ENCODE measurements around the gene AKAP3. TPM values are rescaled to one million over a fixed set of nuclear protein-coding genes. Genes with fewer than 3 reads are reported as not detected.

Gene AKAP3
- 0.49 TPM for polyA plus RNA-seq (2013, experiment 1 of 2; ENCODE audit: insufficient read length)
- 0.55 TPM for polyA plus RNA-seq (2013, experiment 2 of 2; ENCODE audit: insufficient read length)

DNA sequence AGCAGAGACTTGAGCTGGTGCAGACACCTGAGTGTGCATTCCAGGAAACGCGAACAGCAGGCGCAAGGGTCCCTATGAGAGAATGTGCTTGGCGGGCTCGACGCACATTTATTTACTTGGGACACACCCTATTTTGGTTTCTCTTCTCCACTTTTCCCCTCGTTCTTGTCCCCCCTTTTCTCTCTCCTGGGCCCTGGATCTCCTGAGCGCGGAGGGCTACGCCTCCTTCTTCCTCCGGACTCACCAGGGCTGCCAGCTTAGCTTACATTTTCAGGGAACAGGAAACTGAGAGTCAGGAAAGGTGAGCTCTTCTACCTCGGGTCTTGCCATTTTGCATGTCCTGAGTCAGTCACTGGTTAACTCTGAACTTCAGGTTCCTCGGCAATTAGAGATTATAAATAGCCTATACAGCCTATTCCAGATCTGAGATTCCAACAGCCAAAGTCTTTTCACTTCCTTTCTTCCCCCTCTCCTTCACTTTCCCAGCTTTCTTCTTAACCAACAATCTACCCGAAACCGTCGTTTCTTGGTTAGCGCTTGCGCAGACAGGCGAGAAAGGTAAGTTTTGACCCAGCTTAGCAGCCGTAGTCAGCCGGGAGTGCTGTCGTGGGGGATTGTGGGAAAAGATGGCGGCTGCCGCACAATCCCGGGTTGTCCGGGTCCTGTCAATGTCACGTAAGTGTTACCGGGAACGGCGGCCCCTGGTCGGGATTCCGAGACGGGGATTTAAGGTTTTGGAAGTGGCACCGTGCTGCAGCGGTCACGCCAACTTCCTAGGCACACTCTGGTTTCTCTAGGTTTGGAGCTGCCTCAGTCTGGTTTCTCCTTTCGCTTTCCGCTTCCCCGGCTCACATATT lies at the start of gene AKAP3, which contains the start of gene NDUFA9:
AKAP3 (minus strand) TSS at position 551 of the 857 bp plus-strand sequence. CDS start 10,855 bp downstream, outside the sequence.
NDUFA9 (plus strand) TSS at position 614 of the 857 bp plus-strand sequence; CDS start at position 627, 13 bp downstream.
- peak; percentile 87 for DNase-seq

DNA sequence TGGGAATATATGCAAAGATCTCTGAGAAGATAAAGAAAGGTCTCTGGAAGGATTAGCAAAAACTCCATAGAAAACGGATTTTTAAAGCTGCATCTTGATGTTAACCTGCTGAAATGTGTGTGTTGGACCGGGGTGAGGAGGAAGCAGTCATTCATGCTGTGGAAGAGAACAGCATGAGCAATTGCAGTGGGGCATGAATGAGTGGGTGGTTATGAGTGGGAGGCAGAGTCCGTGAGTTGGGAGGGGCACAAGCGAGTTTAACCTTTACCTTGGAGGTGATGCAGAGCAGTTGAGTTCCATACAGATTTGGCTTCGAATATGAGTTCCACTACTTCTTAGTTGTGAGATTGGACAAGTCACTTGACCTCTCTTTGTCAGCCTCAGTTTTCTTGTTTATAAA lies 41.9 kb upstream of the AKAP3 start:
- no peak for DNase-seq

- DNase-seq, result no peak
These were observed 36.5 kb upstream of the AKAP3 start for GRCh38 chr12:4685317-4685716.

DNA sequence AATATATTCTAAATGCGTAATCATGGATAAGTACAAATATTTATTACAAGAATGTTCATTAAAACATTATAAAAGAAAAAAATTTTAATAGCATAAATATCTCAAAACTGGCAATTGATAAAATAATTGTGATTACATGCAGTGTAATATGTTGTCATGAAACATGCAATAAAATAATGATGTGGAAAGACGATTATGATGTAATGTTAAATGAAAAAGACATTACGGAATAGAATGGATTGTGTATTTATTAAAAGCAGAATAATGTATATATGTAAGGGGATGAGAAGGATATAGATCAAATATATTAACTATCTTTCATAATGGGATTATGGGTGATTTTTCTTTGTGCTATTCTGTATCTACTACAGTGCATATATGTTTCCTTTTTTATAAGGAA lies 32.9 kb upstream of the AKAP3 start:
- no peak for DNase-seq

DNA sequence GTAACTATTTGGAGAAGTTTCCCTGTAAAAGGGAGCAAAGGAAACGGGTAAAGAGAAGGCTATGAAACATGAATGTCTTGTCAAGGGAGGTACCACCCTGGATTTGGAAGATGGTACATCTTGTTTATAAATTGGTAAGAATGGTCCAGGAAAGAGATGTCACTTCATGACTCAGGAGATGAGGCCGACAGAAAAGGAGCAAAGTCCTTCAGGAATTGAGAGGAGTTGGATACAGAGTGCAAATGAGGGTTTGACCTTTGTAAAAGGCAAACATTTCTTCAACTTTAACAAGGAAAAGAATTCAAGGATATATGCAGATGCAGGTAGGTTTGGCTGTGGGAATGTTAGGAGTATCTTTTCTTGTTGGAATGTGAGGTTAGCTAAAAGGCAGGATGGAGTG lies 30.9 kb upstream of the AKAP3 start:
- DNase-seq, result no peak

DNA sequence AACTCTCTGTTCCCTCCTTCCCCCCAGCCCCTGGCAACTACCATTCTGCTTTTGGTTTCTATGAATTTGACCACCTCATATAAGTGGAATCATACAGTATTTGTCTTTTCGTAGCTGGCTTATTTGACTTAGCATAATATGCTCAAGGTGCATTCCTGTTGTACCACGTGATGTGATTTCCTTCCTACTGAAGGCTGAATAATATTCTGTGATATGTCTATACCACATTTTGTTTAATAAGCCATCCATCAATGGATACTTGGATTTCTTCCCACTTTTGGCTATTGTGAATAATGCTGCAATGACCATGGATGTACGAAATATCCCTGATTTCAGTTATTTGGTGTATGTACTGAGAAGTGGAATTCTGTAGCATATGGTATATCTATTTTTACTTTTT lies 16.4 kb upstream of the AKAP3 start:
- DNase-seq, result no peak

DNA sequence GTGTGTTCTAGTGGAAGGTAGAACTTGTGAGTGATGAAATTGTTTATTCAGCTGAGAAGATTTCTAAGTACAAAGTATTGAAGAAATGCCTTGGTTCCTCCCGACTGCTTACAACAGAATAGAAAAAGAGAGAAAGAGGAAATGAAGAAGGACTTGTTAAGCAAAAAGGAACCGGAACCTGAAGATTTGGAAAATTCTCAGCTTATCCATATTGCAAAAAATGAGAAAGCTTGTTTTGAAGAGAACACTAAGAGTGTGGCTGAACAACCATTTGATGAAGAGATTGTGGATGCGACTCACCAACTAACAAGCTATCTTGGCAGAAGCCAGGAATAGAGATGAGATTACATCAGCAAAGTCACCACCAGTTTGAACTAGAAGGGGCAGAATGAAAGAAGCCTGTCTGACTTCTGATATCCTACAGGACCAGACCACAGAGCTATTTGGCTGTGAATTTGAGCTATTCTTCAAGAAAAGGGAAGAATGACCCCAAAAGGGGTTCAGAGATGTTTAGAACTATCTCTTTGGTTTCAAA lies 15.2 kb upstream of the AKAP3 start:
- peak; percentile 90 for DNase-seq

GRCh38 chr12:4653691-4654090 lies 4.8 kb upstream of the AKAP3 start:
- no peak for DNase-seq

DNA sequence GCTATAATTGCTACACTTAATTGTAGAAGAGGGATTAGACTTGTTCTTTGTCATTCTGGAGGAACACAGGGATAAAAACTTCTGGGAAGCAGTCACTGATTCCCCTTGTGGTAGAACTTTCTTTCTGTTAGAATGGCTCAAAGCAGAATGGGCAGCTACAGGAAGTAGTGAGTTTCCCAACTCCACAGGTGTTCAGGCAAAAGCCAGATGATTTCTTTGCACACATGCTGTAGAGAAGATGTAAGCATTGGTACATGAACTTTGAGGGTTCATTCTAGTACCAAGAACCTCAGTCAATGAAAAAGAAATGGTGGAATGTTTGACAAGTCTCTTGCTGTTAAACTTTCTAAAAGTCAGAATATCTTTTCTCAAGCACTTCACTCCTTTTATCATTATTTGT lies 4.4 kb upstream of the AKAP3 start:
- DNase-seq, result no peak

GRCh38 chr12:4649358-4649661 lies 459 bp upstream of the AKAP3 start:
- DNase-seq, result no peak

GRCh38 chr12:4648104-4648500 lies 749 bp downstream of the AKAP3 start:
- DNase-seq, result peak; percentile 1

DNA sequence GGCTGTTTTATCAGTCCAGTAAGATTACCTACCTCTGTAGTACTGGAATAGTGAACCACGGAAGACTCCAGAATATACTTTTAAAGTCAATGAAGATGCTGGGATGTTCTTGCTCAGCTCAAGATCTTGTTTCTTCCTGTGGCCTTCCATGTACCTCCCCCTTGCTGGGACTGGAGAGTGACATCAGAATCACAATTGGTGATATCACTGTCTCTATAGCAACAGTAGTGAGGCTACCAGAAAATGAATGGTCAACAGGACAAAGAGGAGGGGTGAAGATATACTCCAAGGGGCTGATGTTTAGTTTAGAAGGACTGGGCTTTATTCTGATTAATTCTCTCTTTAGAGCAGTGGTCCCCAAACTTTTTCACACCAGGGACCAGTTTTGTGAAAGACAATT lies 3.8 kb downstream of the AKAP3 start:
- no peak for DNase-seq

DNA sequence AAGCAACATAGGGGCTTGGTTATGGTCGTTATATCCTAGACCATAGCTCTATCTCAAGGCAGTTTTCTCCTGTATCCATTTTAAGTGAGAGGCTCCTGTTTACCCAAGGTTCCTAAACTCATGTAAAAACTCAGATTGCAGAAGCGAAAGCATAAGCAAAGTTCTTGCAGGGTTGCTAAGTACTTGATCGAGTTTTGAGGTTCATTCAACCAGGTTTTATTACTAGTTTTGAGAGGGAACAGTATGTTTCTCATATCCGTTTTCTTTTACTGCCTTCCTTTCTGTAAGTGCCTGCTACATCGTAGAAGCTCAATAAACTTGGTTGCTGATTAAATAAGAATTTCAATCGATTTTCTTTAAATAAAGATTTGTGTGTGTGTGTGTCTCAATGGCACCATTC lies 5.1 kb downstream of the AKAP3 start:
- DNase-seq, result no peak

GRCh38 chr12:4630262-4630661 lies 18.6 kb downstream of the AKAP3 start:
- no peak for DNase-seq

- no peak for DNase-seq
These were observed 20.4 kb downstream of the AKAP3 start for GRCh38 chr12:4628406-4628805.

GRCh38 chr12:4626543-4626942 lies 22.3 kb downstream of the AKAP3 start:
- no peak for DNase-seq

DNA sequence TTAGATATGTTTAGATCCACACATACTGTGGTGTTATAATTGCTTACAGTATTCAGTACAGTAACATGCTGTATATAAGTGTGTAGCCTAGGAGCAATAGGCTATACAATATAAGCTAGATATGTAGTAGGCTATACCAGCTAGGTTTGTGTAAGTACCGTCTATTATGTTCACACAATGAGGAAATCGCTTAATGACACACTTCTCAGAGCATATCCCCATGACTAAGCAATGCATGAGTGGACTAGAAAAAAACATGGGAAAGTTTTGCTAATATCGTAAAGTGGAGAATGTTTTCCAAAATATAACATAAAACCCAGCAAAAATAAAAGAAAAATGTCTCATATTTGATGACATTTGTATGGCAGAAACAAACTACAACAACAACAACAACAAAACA lies 27.3 kb downstream of the AKAP3 start:
- no peak for DNase-seq

DNA sequence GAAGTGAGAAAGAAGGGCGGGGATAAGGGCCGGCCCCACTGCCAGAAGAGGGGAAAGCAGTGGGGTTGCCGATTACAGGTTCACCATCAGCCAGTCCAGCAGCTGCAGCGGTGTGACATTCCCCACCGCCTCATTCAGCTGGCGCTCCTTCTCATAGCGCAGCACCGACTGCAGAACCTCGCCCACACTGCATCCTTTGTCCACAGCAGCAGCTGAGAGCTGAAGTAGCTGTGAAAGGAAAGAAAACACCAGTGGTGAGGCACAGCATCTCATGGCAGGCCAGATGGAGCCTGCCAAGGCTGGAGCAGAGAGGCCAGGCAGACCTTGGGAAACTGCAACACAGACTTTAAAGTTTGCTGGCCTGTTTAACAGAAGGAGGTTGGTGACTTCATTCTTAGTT lies 33.2 kb downstream of the AKAP3 start:
- DNase-seq, result no peak

GRCh38 chr12:4610481-4610880 lies 38.4 kb downstream of the AKAP3 start:
- DNase-seq, result no peak

- DNase-seq, result no peak
These were observed 39.8 kb downstream of the AKAP3 start for GRCh38 chr12:4609071-4609470.

- DNase-seq, result no peak
These were observed 41.8 kb downstream of the AKAP3 start for GRCh38 chr12:4607056-4607455.

DNA sequence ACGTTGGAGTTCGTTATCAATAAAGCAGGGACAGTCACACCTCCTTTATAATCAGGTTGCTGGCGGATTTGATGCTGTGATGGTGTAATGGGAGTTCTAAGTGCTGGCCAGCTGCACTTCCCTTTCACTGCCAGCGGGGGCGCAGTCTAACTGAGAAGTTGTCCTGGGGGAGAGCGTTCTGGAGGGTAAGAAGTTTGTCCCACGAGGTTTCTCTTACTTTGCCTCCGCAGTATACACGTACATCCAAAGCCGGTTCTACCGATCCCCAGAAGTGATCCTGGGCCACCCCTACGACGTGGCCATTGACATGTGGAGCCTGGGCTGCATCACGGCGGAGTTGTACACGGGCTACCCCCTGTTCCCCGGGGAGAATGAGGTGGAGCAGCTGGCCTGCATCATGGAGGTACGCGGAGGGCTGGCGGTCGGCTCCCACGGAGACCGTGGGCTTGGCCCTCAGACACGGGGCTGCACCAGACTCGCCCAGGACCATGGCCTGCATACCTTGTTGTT lies 44.1 kb downstream of the AKAP3 start:
- peak; percentile 88 for DNase-seq

GRCh38 chr12:4603946-4604345 lies 44.9 kb downstream of the AKAP3 start:
- DNase-seq, result no peak

DNA sequence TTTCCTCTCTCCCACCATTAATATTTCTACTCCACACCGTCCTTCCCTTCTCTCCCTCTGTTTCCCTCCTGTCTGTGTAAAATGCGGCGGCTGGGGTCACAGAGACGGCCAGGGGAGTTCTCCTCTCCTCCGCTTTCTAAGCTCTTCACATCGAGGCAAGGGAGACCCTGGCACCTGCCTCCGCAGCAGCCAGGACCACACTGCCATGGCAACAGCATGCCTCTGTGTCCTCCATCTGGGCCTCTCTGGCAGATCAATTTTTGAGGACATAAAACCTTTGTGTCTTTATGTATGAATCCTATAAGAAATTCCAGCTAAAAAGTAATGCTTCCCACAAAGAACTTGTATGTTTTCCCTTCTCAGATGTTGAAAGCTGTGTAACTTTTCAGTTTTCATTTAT lies 45.4 kb downstream of the AKAP3 start:
- no peak for DNase-seq
